CD14-positive monocyte (primary cell): ENCODE data around the gene C12orf42. TPM values are rescaled to one million over a fixed set of nuclear protein-coding genes. Genes with fewer than 3 reads are reported as not detected.

Experiments used
- DNase-seq, 3 donors: peaks; one replicate each; pipeline ENCODE4 v3.0.0-alpha.2; 2011 to 2022
- H2AFZ ChIP-seq: 2 replicates; pipeline ENCODE4 v1.6.0; 2012; ENCODE audit warnings: mild to moderate bottlenecking, low read depth, low read length, inconsistent platforms; ENCODE audit not compliant: insufficient read depth, poor library complexity, severe bottlenecking
- H3K27ac ChIP-seq, 2 donors: 1 replicate in 1 of 2; 2 replicates in 1 of 2; pipeline ENCODE4 v1.5.1; 2012 to 2013; ENCODE audit warnings: low read length in 2 of 2, control low read depth in 1 of 2, inconsistent platforms in 1 of 2, low read depth in 1 of 2, mild to moderate bottlenecking in 1 of 2
- H3K27me3 ChIP-seq, 2 donors: one replicate each; pipeline versions ENCODE4 v1.6.0 to v1.6.1; 2011 to 2013; ENCODE audit warnings: low read length in 2 of 2; ENCODE audit not compliant: control insufficient read depth in 2 of 2, insufficient read depth in 2 of 2
- H3K36me3 ChIP-seq, 2 donors: replicated peaks in 1 of 2; 1 replicate in 1 of 2; 2 replicates in 1 of 2; pipeline versions ENCODE4 v1.5.1 to v1.6.1; 2012 to 2013; ENCODE audit warnings: low read length in 2 of 2, control low read depth in 1 of 2, inconsistent platforms in 1 of 2, mild to moderate bottlenecking in 1 of 2; ENCODE audit not compliant: insufficient read depth in 2 of 2, control insufficient read depth in 1 of 2
- H3K4me1 ChIP-seq, 2 donors: 1 replicate in 1 of 2; 2 replicates in 1 of 2; pipeline versions ENCODE4 v1.5.1 to v1.6.1; 2012 to 2013; ENCODE audit warnings: low read length in 2 of 2, control low read depth in 1 of 2, inconsistent platforms in 1 of 2, mild to moderate bottlenecking in 1 of 2, moderate library complexity in 1 of 2; ENCODE audit not compliant: insufficient read depth in 2 of 2, control insufficient read depth in 1 of 2
- H3K4me2 ChIP-seq: replicated peaks from 2 replicates; pipeline ENCODE3; 2012; ENCODE audit warnings: low read length, moderate library complexity, mild to moderate bottlenecking; ENCODE audit not compliant: poor library complexity, severe bottlenecking; ENCODE audit errors: extremely low read depth
- H3K4me3 ChIP-seq, 3 experiments: fragments of 200-600 bp in 1 of 3; sonication (generic) in 1 of 3; replicated peaks in 1 of 3; 1 replicate in 2 of 3; 2 replicates in 1 of 3; pipeline ENCODE4 v1.5.1; 2011 to 2013; ENCODE audit warnings: low read length in 3 of 3, mild to moderate bottlenecking in 3 of 3, control low read depth in 2 of 3, low read depth in 2 of 3, inconsistent platforms in 1 of 3, moderate library complexity in 1 of 3
- H3K79me2 ChIP-seq: 2 replicates; pipeline ENCODE4 v1.6.0; 2012; ENCODE audit warnings: mild to moderate bottlenecking, control low read depth, inconsistent platforms, low read length, moderate library complexity; ENCODE audit not compliant: insufficient read depth
- H3K9ac ChIP-seq: 2 replicates; pipeline ENCODE4 v1.6.0; 2017; ENCODE audit warnings: low read length, mild to moderate bottlenecking; ENCODE audit not compliant: insufficient read depth, poor library complexity, severe bottlenecking
- H3K9me3 ChIP-seq, 2 donors: replicated peaks in 1 of 2; 1 replicate in 1 of 2; 2 replicates in 1 of 2; pipeline versions ENCODE4 v1.5.1 to v1.6.1; 2012 to 2013; ENCODE audit warnings: low read length in 2 of 2, control low read depth in 1 of 2; ENCODE audit not compliant: control insufficient read depth in 1 of 2, insufficient read depth in 1 of 2
- H4K20me1 ChIP-seq: 2 replicates; pipeline ENCODE4 v1.6.0; 2012; ENCODE audit warnings: mild to moderate bottlenecking, low read length, control low read depth, moderate library complexity; ENCODE audit not compliant: insufficient read depth
- H3K27ac Mint-ChIP-seq, 7 donors: one replicate each; pipeline ENCODE4 v1.8.0; 2020; ENCODE audit warnings: mild to moderate bottlenecking in 7 of 7, mixed read lengths in 7 of 7, moderate library complexity in 6 of 7, inconsistent platforms in 2 of 7
- H3K27me3 Mint-ChIP-seq, 3 donors: one replicate each; pipeline ENCODE4 v1.8.0; 2021 to 2022; ENCODE audit warnings: low read depth in 3 of 3, mild to moderate bottlenecking in 3 of 3, mixed read lengths in 3 of 3, moderate library complexity in 3 of 3, inconsistent platforms in 1 of 3
- H3K36me3 Mint-ChIP-seq, 2 donors: one replicate each; pipeline ENCODE4 v1.8.0; 2020; ENCODE audit warnings: mixed read lengths in 2 of 2, inconsistent platforms in 1 of 2, mild to moderate bottlenecking in 1 of 2
- H3K4me1 Mint-ChIP-seq: one replicate; pipeline ENCODE4 v1.8.0; 2020; ENCODE audit warnings: mild to moderate bottlenecking, mixed read lengths
- H3K4me3 Mint-ChIP-seq, 2 donors: one replicate each; pipeline ENCODE4 v1.8.0; 2020; ENCODE audit warnings: mild to moderate bottlenecking in 2 of 2, mixed read lengths in 2 of 2, moderate library complexity in 1 of 2
- H3K9me3 Mint-ChIP-seq, 7 donors: one replicate each; pipeline ENCODE4 v1.8.0; 2020 to 2022; ENCODE audit warnings: mixed read lengths in 7 of 7, mild to moderate bottlenecking in 6 of 7, moderate library complexity in 6 of 7, inconsistent platforms in 2 of 7
- WGBS: methylation state at CpG from one replicate; pipeline ENCODE4 v1.1.5; 2013; ENCODE audit warnings: missing lambda C conversion rate; ENCODE audit not compliant: insufficient coverage; 5-methylcytosine and 5-hydroxymethylcytosine counted together
- intact Hi-C, 2 donors: fragments of 100-400 bp; cut with micrococcal nuclease; formaldehyde crosslinking; loops; one replicate each; pipeline versions ENCODE4 v1.15.0 to v1.15.1; 2023
- polyA plus RNA-seq, 3 donors: library from polyadenylated mRNA; depleted of rRNA in 1 of 3; unstranded in 2 of 3; stranded (reverse) in 1 of 3; fragments of 300-500 nt in 2 of 3; fragments of >200 nt in 1 of 3; fragmentation: Illumina TruSeq in 2 of 3; gene quantifications; 1 replicate in 2 of 3; 2 replicates in 1 of 3; pipeline ENCODE4 v1.2.3, GENCODE V29; 2012 to 2021
- TF ChIP-seq, protein P1 (sequence below): fragments of 200-600 bp; IDR thresholded peaks from one replicate; pipeline ENCODE4 v1.8.0; 2022; ENCODE audit warnings: antibody characterized with exemption, mild to moderate bottlenecking

C12orf42 gene
- polyA plus RNA-seq, 3 donors = not detected

DNA sequence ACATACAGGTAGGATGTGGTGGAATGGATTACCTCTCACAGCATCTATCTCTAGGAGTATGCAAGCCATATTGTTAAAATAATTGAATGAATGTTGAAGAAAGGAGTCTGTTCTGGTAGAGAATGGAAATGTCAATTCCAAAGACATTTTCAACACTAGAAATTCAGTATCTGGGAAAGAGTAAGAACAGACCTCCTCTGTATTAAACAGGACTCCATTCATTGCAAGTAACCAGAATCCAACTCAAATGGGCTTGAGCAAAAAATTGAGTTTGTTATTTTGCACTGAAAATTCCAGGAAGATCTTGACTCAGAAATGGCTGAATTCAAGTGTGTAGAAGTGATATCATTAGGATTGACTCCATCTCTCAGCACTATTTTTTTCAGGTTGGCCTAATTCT, 168.1 kb downstream of the C12orf42 start:
- TF ChIP-seq, protein P1, sequence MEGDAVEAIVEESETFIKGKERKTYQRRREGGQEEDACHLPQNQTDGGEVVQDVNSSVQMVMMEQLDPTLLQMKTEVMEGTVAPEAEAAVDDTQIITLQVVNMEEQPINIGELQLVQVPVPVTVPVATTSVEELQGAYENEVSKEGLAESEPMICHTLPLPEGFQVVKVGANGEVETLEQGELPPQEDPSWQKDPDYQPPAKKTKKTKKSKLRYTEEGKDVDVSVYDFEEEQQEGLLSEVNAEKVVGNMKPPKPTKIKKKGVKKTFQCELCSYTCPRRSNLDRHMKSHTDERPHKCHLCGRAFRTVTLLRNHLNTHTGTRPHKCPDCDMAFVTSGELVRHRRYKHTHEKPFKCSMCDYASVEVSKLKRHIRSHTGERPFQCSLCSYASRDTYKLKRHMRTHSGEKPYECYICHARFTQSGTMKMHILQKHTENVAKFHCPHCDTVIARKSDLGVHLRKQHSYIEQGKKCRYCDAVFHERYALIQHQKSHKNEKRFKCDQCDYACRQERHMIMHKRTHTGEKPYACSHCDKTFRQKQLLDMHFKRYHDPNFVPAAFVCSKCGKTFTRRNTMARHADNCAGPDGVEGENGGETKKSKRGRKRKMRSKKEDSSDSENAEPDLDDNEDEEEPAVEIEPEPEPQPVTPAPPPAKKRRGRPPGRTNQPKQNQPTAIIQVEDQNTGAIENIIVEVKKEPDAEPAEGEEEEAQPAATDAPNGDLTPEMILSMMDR = no peak
- Mint-ChIP-seq H3K36me3 (no peaks in the 10 kb centered on the region), H3K27ac (no peak overlapping the region), H3K4me1 (no peaks in the 10 kb centered on the region), H3K27me3 (peaks cover 0 to 3% (median 0%) of the 10 kb centered on the region in 3 donors), H3K9me3 (peaks cover 0 to 1% (median 0%) of the 10 kb centered on the region in 7 donors), H3K4me3 (no peak overlapping the region)
- Histone ChIP-seq H3K36me3 (no peaks in the 10 kb centered on the region), H3K9me3 (no peaks in the 10 kb centered on the region), H2AFZ (no peak overlapping the region), H4K20me1 (no peaks in the 10 kb centered on the region), H3K4me1 (no peaks in the 10 kb centered on the region), H3K9ac (no peak overlapping the region), H3K4me3 (no peak overlapping the region), H3K79me2 (no peaks in the 10 kb centered on the region), H3K27me3 (no peaks in the 10 kb centered on the region), H3K27ac (no peak overlapping the region), H3K4me2 (no peak overlapping the region)
- intact Hi-C loops = no loop called here
- DNase-seq = no peak

DNA sequence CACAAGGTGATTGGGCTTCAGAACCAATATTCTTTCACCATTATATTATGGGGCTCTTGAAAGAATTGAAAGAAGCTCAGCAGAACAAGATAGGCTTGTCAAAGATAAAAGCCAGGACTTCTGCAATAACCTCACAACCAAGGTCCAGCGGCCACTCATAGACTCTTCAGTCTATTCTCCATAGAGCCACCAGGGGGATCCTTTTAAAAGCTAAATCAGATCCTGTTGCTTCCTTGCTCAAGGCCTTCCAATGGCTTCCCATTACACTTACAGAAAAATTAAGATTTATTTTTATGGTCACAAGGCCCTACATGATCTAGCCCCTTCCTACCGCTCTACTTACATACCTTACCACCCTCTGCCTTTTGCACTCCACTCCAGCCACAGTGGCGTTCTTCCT, 169.6 kb downstream of the C12orf42 start:
- Mint-ChIP-seq H3K9me3 (peaks cover 0 to 2% (median 0%) of the 10 kb centered on the region in 7 donors), H3K27ac (peak overlapping the region in 1 of 7 donors; percentile 7), H3K36me3 (no peaks in the 10 kb centered on the region), H3K27me3 (peaks cover 0 to 2% (median 0%) of the 10 kb centered on the region in 3 donors), H3K4me3 (no peak overlapping the region), H3K4me1 (no peaks in the 10 kb centered on the region)
- Histone ChIP-seq H3K4me2 (no peak overlapping the region), H3K4me1 (no peaks in the 10 kb centered on the region), H3K36me3 (no peaks in the 10 kb centered on the region), H2AFZ (no peak overlapping the region), H3K4me3 (no peak overlapping the region), H3K9ac (no peak overlapping the region), H3K79me2 (no peaks in the 10 kb centered on the region), H3K27me3 (no peaks in the 10 kb centered on the region), H3K9me3 (no peaks in the 10 kb centered on the region), H4K20me1 (no peaks in the 10 kb centered on the region), H3K27ac (no peak overlapping the region)
- intact Hi-C loops = no loop called here
- no peak for DNase-seq
- TF ChIP-seq, protein P1 = no peak
- 87% methylated on average over 3 of the region's 3 CpGs for WGBS
